SK-N-SH (cell line): ENCODE results near the gene ZNF366.

Source experiments
- CTCF ChIP-seq: fragments of 200-600 bp; sonication (generic); IDR thresholded peaks from 2 replicates; pipeline ENCODE4 v1.6.1; 2017; ENCODE audit warnings: antibody characterized with exemption, mild to moderate bottlenecking, moderate library complexity
- EZH2phosphoT487 ChIP-seq: fragments of 200-600 bp; sonication (generic); IDR thresholded peaks from 2 replicates; pipeline ENCODE4 v1.6.1; 2017; ENCODE audit warnings: low read depth, mixed run types, mild to moderate bottlenecking, antibody characterized with exemption, moderate library complexity, borderline replicate concordance
- USF1 ChIP-seq: IDR thresholded peaks from 2 replicates; pipeline ENCODE4 v1.4.0; 2012; ENCODE audit warnings: low read depth, borderline replicate concordance
- USF2 ChIP-seq: fragments of 150-350 bp; IDR thresholded peaks from 2 replicates; pipeline ENCODE4 v1.6.1; 2017; ENCODE audit warnings: antibody characterized with exemption, low read length, low read depth, borderline replicate concordance
- YY1 ChIP-seq: IDR thresholded peaks from 2 replicates; pipeline ENCODE4 v1.4.0; 2012; ENCODE audit warnings: low read depth, mild to moderate bottlenecking

GRCh38 chr5:72408127-72408526 is 99.1 kb downstream of the ZNF366 start:
- TF ChIP-seq CTCF (no peak), USF2 (no peak), USF1 (no peak), YY1 (no peak), EZH2phosphoT487 (no peak)
